PC-9 (cell line): ENCODE results near the gene IER3. TPM values are rescaled to one million over a fixed set of nuclear protein-coding genes. Genes with fewer than 3 reads are reported as not detected.
"Not testable (repeated sequence)": the region's sequence is repeated elsewhere in the genome, so short reads cannot be mapped to it uniquely, and the experiment has no call there.

ENCODE experiments used
- BruUV-seq: library from RNA; stranded (reverse); fragments of 400-500 nt; replicated peaks from 2 replicates; lab custom pipeline; 2021; lab: Mats Ljungman, UMichigan
- CTCF ChIA-PET: fragments of 300-600 bp; sonication (Branson Sonifier 250); formaldehyde crosslinking; loops from one replicate; lab custom pipeline; 2022; ENCODE audit warnings: antibody characterized with exemption; lab: Charles Lee
- POLR2A ChIA-PET: fragments of 300-600 bp; sonication (Branson Sonifier 250); formaldehyde crosslinking; loops from one replicate; lab custom pipeline; 2022; ENCODE audit warnings: antibody characterized with exemption; ENCODE audit not compliant: unreplicated experiment; lab: Charles Lee
- DNase-seq, 2 experiments: peaks; one replicate each; pipeline versions ENCODE4 v3.0.0 to v3.0.0-alpha.2; 2015 to 2022; ENCODE audit warnings: mixed read lengths in 1 of 2
- H2AFZ ChIP-seq: fragments of 200-600 bp; sonication (generic); 2 replicates; pipeline ENCODE4 v1.8.1; 2017; ENCODE audit warnings: antibody characterized with exemption
- H3F3A ChIP-seq: fragments of 200-600 bp; sonication (generic); 2 replicates; pipeline ENCODE4 v1.8.1; 2017; ENCODE audit warnings: antibody characterized with exemption, mild to moderate bottlenecking, low read depth; ENCODE audit not compliant: insufficient read depth
- H3K27ac ChIP-seq: fragments of 200-600 bp; sonication (generic); 2 replicates; pipeline ENCODE4 v1.6.1; 2016; ENCODE audit warnings: mixed run types
- H3K27me3 ChIP-seq: fragments of 200-600 bp; sonication (generic); 2 replicates; pipeline ENCODE4 v1.6.1; 2016; ENCODE audit warnings: low read depth, mixed run types; ENCODE audit not compliant: insufficient read depth
- H3K36me3 ChIP-seq: fragments of 200-600 bp; sonication (generic); 2 replicates; pipeline ENCODE4 v1.6.1; 2016; ENCODE audit warnings: low read depth, mixed run types
- H3K4me1 ChIP-seq: fragments of 200-600 bp; sonication (generic); replicated peaks from 2 replicates; pipeline ENCODE4 v1.6.1; 2016; ENCODE audit warnings: mixed run types; ENCODE audit not compliant: insufficient read depth
- H3K4me2 ChIP-seq: fragments of 200-600 bp; sonication (generic); 2 replicates; pipeline ENCODE4 v1.6.1; 2017; ENCODE audit warnings: mixed run types
- H3K4me3 ChIP-seq: fragments of 200-600 bp; sonication (generic); 2 replicates; pipeline ENCODE4 v1.6.1; 2016; ENCODE audit warnings: mixed run types
- H3K79me2 ChIP-seq: fragments of 200-600 bp; sonication (generic); 2 replicates; pipeline ENCODE4 v1.6.1; 2017; ENCODE audit warnings: low read depth, mixed run types
- H3K9me2 ChIP-seq: fragments of 200-600 bp; sonication (generic); 2 replicates; pipeline ENCODE4 v1.8.1; 2017; ENCODE audit warnings: mild to moderate bottlenecking; ENCODE audit not compliant: insufficient read depth
- H3K9me3 ChIP-seq: fragments of 200-600 bp; sonication (generic); 2 replicates; pipeline ENCODE4 v1.8.1; 2016; ENCODE audit warnings: low read depth; ENCODE audit not compliant: insufficient read depth
- H4K20me1 ChIP-seq: fragments of 200-600 bp; sonication (generic); 2 replicates; pipeline ENCODE4 v1.8.1; 2017; ENCODE audit not compliant: insufficient read depth
- CTCF ChIP-seq: fragments of 200-600 bp; sonication (generic); conservative IDR thresholded peaks from 2 replicates; pipeline ENCODE4 v1.6.1; 2017; ENCODE audit warnings: mixed run types, antibody characterized with exemption, mild to moderate bottlenecking, moderate library complexity
- EZH2 ChIP-seq: fragments of 200-600 bp; sonication (generic); IDR thresholded peaks from 2 replicates; pipeline ENCODE4 v1.8.0; 2017; ENCODE audit warnings: antibody characterized with exemption, low read depth
- intact Hi-C: fragments of 100-400 bp; cut with micrococcal nuclease; formaldehyde crosslinking; loops from one replicate; pipeline ENCODE4 v1.10.0; 2022; ENCODE audit not compliant: unreplicated experiment
- total RNA-seq: library from RNA; stranded (reverse); gene quantifications from 2 replicates; pipeline ENCODE4 v1.2.3, GENCODE V29; 2021

Gene IER3
- total RNA-seq, 1 experiment from 2014 or later: 117 TPM

- no peaks in the 10 kb centered on the region for H4K20me1 ChIP-seq
- ChIA-PET CTCF (no interaction called here), POLR2A (interaction anchor here (0.7 kb wide), 1 partner anchor 60 kb away, joined by 5 read pairs; no protein-coding TSS in a partner anchor)
- H3K4me1 ChIP-seq: peaks cover 47% of the 10 kb centered on the region
- intact Hi-C loops: no loop called here
- peaks cover 53% of the 10 kb centered on the region for H3F3A ChIP-seq
- no peaks in the 10 kb centered on the region for H3K9me2 ChIP-seq
- DNase-seq: no peak
- no peaks in the 10 kb centered on the region for H3K9me3 ChIP-seq
- H3K27me3 ChIP-seq: no peaks in the 10 kb centered on the region
- TF ChIP-seq CTCF (no peak), EZH2 (no peak)
- no peak overlapping the region for H3K27ac ChIP-seq
- H2AFZ ChIP-seq: no peak overlapping the region
- H3K36me3 ChIP-seq: no peaks in the 10 kb centered on the region
- no peaks in the 10 kb centered on the region for H3K79me2 ChIP-seq
- H3K4me3 ChIP-seq: no peak overlapping the region
- no peak overlapping the region for H3K4me2 ChIP-seq
- BruUV-seq: no TSS peak
Measured at GRCh38 chr6:30760549-30760948, 16.2 kb upstream of the IER3 start.

GRCh38 chr6:30759575-30760239, 15.4 kb upstream of the IER3 start:
- BruUV-seq: no TSS peak
- ChIA-PET POLR2A (interaction anchor here (0.6 to 1.0 kb wide), 2 partner anchors 11 to 60 kb away, joined by 4 to 5 read pairs; no protein-coding TSS in a partner anchor), CTCF (interaction anchor here (0.5 to 1.1 kb wide), 3 partner anchors 29 to 232 kb away, joined by 3 to 7 read pairs (median 4); no protein-coding TSS in a partner anchor)
- DNase-seq: peak; percentile 71 to 77
- Histone ChIP-seq H3K4me3 (no peak overlapping the region), H3K9me2 (no peaks in the 10 kb centered on the region), H3K36me3 (no peaks in the 10 kb centered on the region), H3K4me2 (no peak overlapping the region), H3K27me3 (no peaks in the 10 kb centered on the region), H3K79me2 (no peaks in the 10 kb centered on the region), H3K27ac (peak overlapping the region; percentile 31; the same call in 1 of the 2 replicates), H4K20me1 (no peaks in the 10 kb centered on the region), H3K4me1 (peaks cover 45% of the 10 kb centered on the region), H3K9me3 (no peaks in the 10 kb centered on the region), H2AFZ (no peak overlapping the region), H3F3A (peaks cover 48% of the 10 kb centered on the region)
- intact Hi-C loops: no loop called here
- TF ChIP-seq CTCF (no peak), EZH2 (no peak)

- intact Hi-C loops: no loop called here
- DNase-seq: peak in 1 of 2 experiments; percentile 54
- H3K4me2 ChIP-seq: 0 out of 2 replicates have a peak overlapping the region, but pooled peaks have one; percentile 6
- TF ChIP-seq CTCF: no peak
- TF ChIP-seq EZH2: no peak
- no peaks in the 10 kb centered on the region for H3K36me3 ChIP-seq
- no peaks in the 10 kb centered on the region for H3K9me3 ChIP-seq
- H2AFZ ChIP-seq: no peak overlapping the region
- BruUV-seq: no TSS peak
- H3K4me3 ChIP-seq: no peak overlapping the region
- no peaks in the 10 kb centered on the region for H4K20me1 ChIP-seq
- H3K4me1 ChIP-seq: peaks cover 39% of the 10 kb centered on the region
- H3K79me2 ChIP-seq: no peaks in the 10 kb centered on the region
- H3K27ac ChIP-seq: peak overlapping the region; percentile 4; the same call in 1 of the 2 replicates
- H3F3A ChIP-seq: peaks cover 44% of the 10 kb centered on the region
- CTCF ChIA-PET: no interaction called here
- no peaks in the 10 kb centered on the region for H3K27me3 ChIP-seq
- H3K9me2 ChIP-seq: no peaks in the 10 kb centered on the region
- POLR2A ChIA-PET: interaction anchor here (0.5 to 1.0 kb wide), 2 partner anchors 24 to 63 kb away, joined by 3 to 7 read pairs; no protein-coding TSS in a partner anchor
Measured at GRCh38 chr6:30757261-30757904, 13.0 kb upstream of the IER3 start.

- H3K4me3 ChIP-seq, H3K36me3 ChIP-seq, CTCF ChIA-PET, H3K9me3 ChIP-seq, H2AFZ ChIP-seq, H3K79me2 ChIP-seq, H3K9me2 ChIP-seq, H3K27me3 ChIP-seq, intact Hi-C loops, H4K20me1 ChIP-seq, DNase-seq, H3K4me2 ChIP-seq, BruUV-seq: not testable (repeated sequence)
- Histone ChIP-seq H3F3A (peaks cover 45% of the 10 kb centered on the region), H3K4me1 (peaks cover 46% of the 10 kb centered on the region), H3K27ac (peak overlapping the region; percentile 4; the same call in 1 of the 2 replicates)
- POLR2A ChIA-PET: interaction anchor here (0.5 kb wide), 1 partner anchor 36 kb away, joined by 18 read pairs; no protein-coding TSS in a partner anchor
Measured at GRCh38 chr6:30756405-30757003, 12.2 kb upstream of the IER3 start.
